Uterus (tissue), 4 donors: ENCODE results near the gene OR52K1. TPM values are rescaled to one million over a fixed set of nuclear protein-coding genes. Genes with fewer than 3 reads are reported as not detected.
"Not testable (repeated sequence)": the region's sequence is repeated elsewhere in the genome, so short reads cannot be mapped to it uniquely, and the experiment has no call there.

ENCODE experiments used
- DNase-seq, 2 donors: peaks; one replicate each; pipeline ENCODE4 v3.0.0-alpha.2; 2019 to 2020
- H3K27ac ChIP-seq, 2 donors: fragments of 200-600 bp; sonication (generic); 1 replicate in 1 of 2; 2 replicates in 1 of 2; pipeline ENCODE4 v1.5.1; 2016 to 2018
- H3K27me3 ChIP-seq, 2 donors: fragments of 200-600 bp; sonication (generic); one replicate each; pipeline ENCODE4 v1.5.1; 2018 to 2019; ENCODE audit warnings: control low read depth in 1 of 2
- H3K36me3 ChIP-seq, 2 donors: fragments of 200-600 bp; sonication (generic); one replicate each; pipeline ENCODE4 v1.5.1; 2019; ENCODE audit warnings: control low read depth in 1 of 2
- H3K4me1 ChIP-seq, 2 donors: fragments of 200-600 bp; sonication (generic); one replicate each; pipeline ENCODE4 v1.5.1; 2018 to 2019; ENCODE audit warnings: control low read depth in 1 of 2
- H3K4me3 ChIP-seq, 2 donors: fragments of 200-600 bp; sonication (generic); 1 replicate in 1 of 2; 2 replicates in 1 of 2; pipeline ENCODE4 v1.5.1; 2018 to 2019; ENCODE audit warnings: mild to moderate bottlenecking in 1 of 2
- H3K9me3 ChIP-seq, 2 donors: fragments of 200-600 bp; sonication (generic); one replicate each; pipeline ENCODE4 v1.5.1; 2019; ENCODE audit warnings: control low read depth in 1 of 2
- POLR2A ChIP-seq, 2 donors: fragments of 450-650 bp; IDR thresholded peaks; one replicate each; pipeline ENCODE4 v1.6.1; 2016; ENCODE audit warnings: antibody characterized with exemption in 2 of 2, mild to moderate bottlenecking in 1 of 2, moderate library complexity in 1 of 2
- intact Hi-C: fragments of 100-400 bp; cut with DNase I; formaldehyde crosslinking; loops from one replicate; pipeline ENCODE4 v1.15.1; 2023; ENCODE audit warnings: low total_unique reads
- total RNA-seq, 4 donors: library from RNA; depleted of rRNA in 3 of 4; stranded (reverse); fragments of >200 nt in 3 of 4; gene quantifications; one replicate each; pipeline versions ENCODE4 v1.1.0 to v1.2.4, GENCODE V29; 2014 to 2023
- TF ChIP-seq, protein P1 (sequence below), 4 experiments: fragments of 200-600 bp in 2 of 4; fragments of 450-650 bp in 2 of 4; sonication (generic) in 2 of 4; IDR thresholded peaks; one replicate each; pipeline ENCODE4 v1.5.1; 2016 to 2019; ENCODE audit warnings: antibody characterized with exemption in 4 of 4, mild to moderate bottlenecking in 2 of 4, moderate library complexity in 1 of 4
- donor health status: DM: yes; HTN: yes; CAD: no.

The OR52K1 gene
- total RNA-seq, 4 donors from 2014 or later = not detected

GRCh38 chr11:4484310-4484709, 1.9 kb downstream of the OR52K1 start:
- no peaks in the 10 kb centered on the region for H3K4me1 ChIP-seq
- H3K36me3 ChIP-seq = no peaks in the 10 kb centered on the region
- no peak overlapping the region for H3K27ac ChIP-seq
- H3K27me3 ChIP-seq = no peaks in the 10 kb centered on the region
- H3K4me3 ChIP-seq = no peak overlapping the region
- DNase-seq = no peak
- intact Hi-C loops = no loop called here
- no peaks in the 10 kb centered on the region for H3K9me3 ChIP-seq
- TF ChIP-seq, protein P1, sequence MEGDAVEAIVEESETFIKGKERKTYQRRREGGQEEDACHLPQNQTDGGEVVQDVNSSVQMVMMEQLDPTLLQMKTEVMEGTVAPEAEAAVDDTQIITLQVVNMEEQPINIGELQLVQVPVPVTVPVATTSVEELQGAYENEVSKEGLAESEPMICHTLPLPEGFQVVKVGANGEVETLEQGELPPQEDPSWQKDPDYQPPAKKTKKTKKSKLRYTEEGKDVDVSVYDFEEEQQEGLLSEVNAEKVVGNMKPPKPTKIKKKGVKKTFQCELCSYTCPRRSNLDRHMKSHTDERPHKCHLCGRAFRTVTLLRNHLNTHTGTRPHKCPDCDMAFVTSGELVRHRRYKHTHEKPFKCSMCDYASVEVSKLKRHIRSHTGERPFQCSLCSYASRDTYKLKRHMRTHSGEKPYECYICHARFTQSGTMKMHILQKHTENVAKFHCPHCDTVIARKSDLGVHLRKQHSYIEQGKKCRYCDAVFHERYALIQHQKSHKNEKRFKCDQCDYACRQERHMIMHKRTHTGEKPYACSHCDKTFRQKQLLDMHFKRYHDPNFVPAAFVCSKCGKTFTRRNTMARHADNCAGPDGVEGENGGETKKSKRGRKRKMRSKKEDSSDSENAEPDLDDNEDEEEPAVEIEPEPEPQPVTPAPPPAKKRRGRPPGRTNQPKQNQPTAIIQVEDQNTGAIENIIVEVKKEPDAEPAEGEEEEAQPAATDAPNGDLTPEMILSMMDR (IDR thresholded peaks at IDR 0.05) = no peak
- TF ChIP-seq POLR2A (IDR thresholded peaks at IDR 0.05) = no peak

- intact Hi-C loops = loop anchor here (5.0 kb wide), 1 partner anchor 304 kb away; no protein-coding TSS in a partner anchor
- not testable (repeated sequence) for H3K27ac ChIP-seq, H3K27me3 ChIP-seq, H3K4me1 ChIP-seq, DNase-seq, H3K4me3 ChIP-seq, H3K9me3 ChIP-seq, H3K36me3 ChIP-seq
These were observed 9.0 kb downstream of the OR52K1 start for GRCh38 chr11:4491405-4491804.

DNA sequence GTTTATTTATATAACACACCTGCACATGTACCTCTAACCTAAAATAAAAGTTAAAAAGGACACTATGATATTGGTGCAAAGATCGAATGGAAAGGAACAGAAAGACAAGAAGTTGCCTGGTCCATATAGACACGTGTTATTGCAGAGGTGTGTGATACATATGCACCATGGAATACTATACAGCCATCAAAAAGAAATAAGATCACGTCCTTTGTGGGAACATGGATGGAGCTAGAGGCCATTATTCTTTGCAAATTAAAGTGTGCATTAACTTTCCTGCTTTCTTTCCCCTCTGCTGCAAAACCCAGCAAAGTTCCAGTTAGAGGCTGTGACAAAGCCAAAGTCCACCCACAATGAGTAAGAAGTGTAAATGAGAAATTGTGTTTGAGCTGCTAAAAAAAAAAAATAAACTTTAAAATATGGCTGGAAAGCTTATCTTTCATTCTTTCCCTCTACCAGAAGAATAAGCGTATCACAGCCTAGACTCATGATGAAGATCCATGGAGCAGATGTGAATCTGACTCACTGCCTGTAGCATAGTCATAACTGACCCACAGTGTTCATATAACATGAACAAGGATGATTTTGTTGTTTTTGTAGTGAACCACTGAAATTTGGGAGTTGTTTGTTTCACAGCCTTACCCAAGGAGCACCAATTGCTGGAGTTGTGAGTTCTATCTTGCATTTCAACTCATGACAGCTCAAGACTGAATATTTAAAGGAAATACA, 9.6 kb downstream of the OR52K1 start:
- H3K4me1 ChIP-seq = no peaks in the 10 kb centered on the region
- H3K36me3 ChIP-seq = no peaks in the 10 kb centered on the region
- no peak for TF ChIP-seq POLR2A (IDR thresholded peaks at IDR 0.05)
- TF ChIP-seq, protein P1 (IDR thresholded peaks at IDR 0.05) = no peak
- H3K9me3 ChIP-seq = no peaks in the 10 kb centered on the region
- no peak overlapping the region for H3K4me3 ChIP-seq
- no peaks in the 10 kb centered on the region for H3K27me3 ChIP-seq
- no peak overlapping the region for H3K27ac ChIP-seq
- intact Hi-C loops = loop anchor here (5.0 kb wide), 1 partner anchor 305 kb away; no protein-coding TSS in a partner anchor
- DNase-seq = no peak

GRCh38 chr11:4493480-4493818, 11.0 kb downstream of the OR52K1 start:
- TF ChIP-seq, protein P1 (IDR thresholded peaks at IDR 0.05) = no peak
- no peak for TF ChIP-seq POLR2A (IDR thresholded peaks at IDR 0.05)
- no peak overlapping the region for H3K4me3 ChIP-seq
- no peaks in the 10 kb centered on the region for H3K9me3 ChIP-seq
- intact Hi-C loops = loop anchor here (5.0 kb wide), 1 partner anchor 306 kb away; no protein-coding TSS in a partner anchor
- H3K36me3 ChIP-seq = no peaks in the 10 kb centered on the region
- H3K27ac ChIP-seq = no peak overlapping the region
- H3K4me1 ChIP-seq = no peaks in the 10 kb centered on the region
- H3K27me3 ChIP-seq = no peaks in the 10 kb centered on the region
- DNase-seq = no peak

- Histone ChIP-seq H3K27ac (no peak overlapping the region), H3K4me3 (no peak overlapping the region), H3K4me1 (no peaks in the 10 kb centered on the region), H3K27me3 (no peaks in the 10 kb centered on the region), H3K36me3 (no peaks in the 10 kb centered on the region), H3K9me3 (no peaks in the 10 kb centered on the region)
- intact Hi-C loops = no loop called here
- no peak for DNase-seq
- TF ChIP-seq POLR2A (IDR thresholded peaks at IDR 0.05) = no peak
- TF ChIP-seq, protein P1 (IDR thresholded peaks at IDR 0.05) = no peak
These were observed 13.0 kb downstream of the OR52K1 start for GRCh38 chr11:4495487-4495886.
